ENCODE data around the gene USP31.

USP31 gene

GRCh38 chr16:23025692-23026307 lies 123.5 kb downstream of the USP31 start:
- in situ Hi-C loops (cut with MboI; ENCODE audit: low sequenced_read_pairs) = no loop called here

DNA sequence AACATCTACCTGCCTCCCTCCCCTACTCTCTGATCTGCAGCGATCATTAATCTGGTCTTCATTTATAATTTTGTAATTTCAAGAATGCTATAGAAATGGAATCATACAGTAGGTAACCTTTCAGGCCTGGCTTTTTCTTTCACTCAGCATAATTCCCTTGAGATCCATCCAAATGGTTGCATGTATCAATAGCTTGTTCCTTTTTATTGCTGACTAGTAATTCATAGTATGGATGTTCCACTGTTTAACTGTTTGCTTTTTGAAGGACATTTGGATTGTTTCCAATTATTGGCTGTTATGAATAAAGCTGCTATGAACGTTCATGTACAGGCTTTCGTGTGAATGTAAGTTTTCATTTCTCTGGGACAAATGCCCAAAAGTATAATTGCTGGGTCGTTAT lies 125.2 kb downstream of the USP31 start:
- in situ Hi-C loops (cut with MboI; ENCODE audit: low sequenced_read_pairs) = no loop called here

DNA sequence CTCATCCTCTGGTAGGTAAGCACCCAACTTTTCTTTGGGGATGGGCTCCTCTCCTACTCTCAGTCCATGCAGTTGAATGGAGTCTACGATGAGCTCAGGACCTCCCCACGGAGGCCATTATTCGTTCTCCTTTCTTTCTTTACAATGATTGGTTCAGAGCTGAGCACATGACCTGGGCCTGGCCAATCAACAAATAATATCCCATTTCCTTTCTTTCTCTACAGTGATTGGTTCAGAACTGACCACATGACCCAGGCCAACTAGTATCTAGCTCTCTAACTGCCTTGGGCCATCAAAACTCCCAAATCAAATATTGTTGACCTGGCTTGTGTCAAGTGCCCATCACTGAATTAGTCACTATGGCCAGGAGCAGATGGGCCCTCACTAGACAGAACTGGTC lies 129.2 kb downstream of the USP31 start:
- in situ Hi-C loops (cut with MboI; ENCODE audit: low sequenced_read_pairs) = no loop called here

DNA sequence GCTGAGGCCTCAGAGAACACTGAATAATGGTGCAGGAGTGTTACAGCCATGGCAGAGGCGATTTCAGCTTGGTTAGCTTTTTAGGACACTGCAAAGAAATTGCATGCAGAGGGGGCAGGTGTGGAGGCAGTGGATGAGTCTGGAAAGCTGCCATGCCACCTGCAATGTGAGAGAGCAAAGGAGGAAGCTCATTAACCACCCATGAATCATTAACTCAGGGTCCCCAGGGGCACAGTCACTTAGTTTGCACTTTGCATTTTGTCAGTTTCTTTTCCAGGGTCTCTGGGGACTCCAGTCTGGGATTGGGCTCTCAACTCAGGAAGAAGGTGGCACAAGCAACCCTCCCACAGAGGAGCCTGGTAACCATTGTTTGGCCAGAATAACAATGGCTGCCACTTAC lies 132.9 kb downstream of the USP31 start:
- in situ Hi-C loops (cut with MboI; ENCODE audit: low sequenced_read_pairs) = no loop called here

- in situ Hi-C loops (cut with MboI; ENCODE audit: low sequenced_read_pairs) = no loop called here
Observed at GRCh38 chr16:23015580-23015979, 133.7 kb downstream of the USP31 start.

GRCh38 chr16:23014592-23014991 lies 134.7 kb downstream of the USP31 start:
- in situ Hi-C loops (cut with MboI; ENCODE audit: low sequenced_read_pairs) = no loop called here
